GM19043 (cell line): ENCODE results near the gene MYPN.

Experiments
- ATAC-seq: cut with Tn5 transposase; IDR thresholded peaks from one replicate; pipeline ENCODE4 v1.9.1; 2021; ENCODE audit warnings: low read depth; ENCODE audit not compliant: unreplicated experiment

The MYPN gene

DNA sequence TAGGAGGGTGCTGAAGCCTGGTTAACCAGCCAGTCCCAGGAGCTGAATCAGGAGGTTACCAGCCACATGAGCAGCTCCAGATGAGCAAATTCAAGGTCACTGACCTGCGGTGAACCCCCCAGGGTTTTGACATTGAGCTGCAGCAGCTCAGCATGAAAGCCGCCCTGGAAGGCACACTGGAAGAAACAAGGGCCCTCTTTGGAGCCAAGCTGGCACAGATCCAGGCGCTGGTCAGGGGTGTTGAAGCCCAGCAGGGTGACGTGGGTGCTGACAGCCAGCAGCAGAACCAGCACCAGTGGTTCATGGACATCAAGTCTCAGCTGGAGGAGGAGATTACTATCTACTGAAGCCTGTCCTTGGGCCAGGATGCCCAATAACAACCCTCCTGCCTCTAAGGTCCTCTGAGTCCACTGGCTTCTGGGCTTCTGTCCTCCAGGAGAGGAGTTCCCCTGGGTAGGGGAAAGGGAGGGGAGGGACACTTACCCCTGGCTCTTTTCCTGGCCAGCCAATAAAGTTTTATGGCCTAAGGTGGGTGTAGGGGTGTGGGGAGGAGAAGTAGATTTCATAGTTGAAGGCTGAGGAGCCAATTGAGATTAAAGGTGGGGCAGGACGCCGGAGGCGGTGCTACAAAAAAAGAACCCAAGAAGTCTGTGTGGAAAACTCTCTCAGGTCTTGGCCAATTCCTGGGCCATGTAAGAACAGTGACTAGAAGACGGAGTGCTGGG is 152.0 kb downstream of the MYPN start:
- no peak for ATAC-seq
